Memory B cell (primary cell): ENCODE data around the gene SBF2.

ENCODE experiments used
- ATAC-seq: fragments of 150-1000 bp; cut with Tn5 transposase; 2 replicates; pipeline ENCODE4 v1.10.0; 2021; ENCODE audit warnings: low read depth, mild to moderate bottlenecking, moderate library complexity
- DNase-seq, 2 donors: peaks; one replicate each; pipeline ENCODE4 v3.0.0; 2022; ENCODE audit warnings: low spot score in 2 of 2
- H3K27ac Mint-ChIP-seq: one replicate; pipeline ENCODE4 v1.8.0; 2022; ENCODE audit warnings: mild to moderate bottlenecking, moderate library complexity, mixed read lengths
- H3K27me3 Mint-ChIP-seq: one replicate; pipeline ENCODE4 v1.8.0; 2022; ENCODE audit warnings: mixed read lengths
- H3K36me3 Mint-ChIP-seq: one replicate; pipeline ENCODE4 v1.8.0; 2022; ENCODE audit warnings: mild to moderate bottlenecking, mixed read lengths
- H3K4me1 Mint-ChIP-seq: one replicate; pipeline ENCODE4 v1.8.0; 2022; ENCODE audit warnings: mixed read lengths
- H3K4me3 Mint-ChIP-seq: one replicate; pipeline ENCODE4 v1.8.0; 2022; ENCODE audit warnings: mild to moderate bottlenecking, moderate library complexity, mixed read lengths
- H3K9me3 Mint-ChIP-seq: one replicate; pipeline ENCODE4 v1.8.0; 2022; ENCODE audit warnings: mixed read lengths

SBF2 gene

GRCh38 chr11:10197091-10197490 lies 96.9 kb downstream of the SBF2 start:
- peaks cover 7% of the 10 kb centered on the region for H3K36me3 Mint-ChIP-seq

GRCh38 chr11:10192036-10192435 lies 102.0 kb downstream of the SBF2 start:
- no peaks in the 10 kb centered on the region for H3K9me3 Mint-ChIP-seq
- no peak for ATAC-seq
- H3K27ac Mint-ChIP-seq = no peak overlapping the region
- H3K4me1 Mint-ChIP-seq = no peaks in the 10 kb centered on the region
- H3K27me3 Mint-ChIP-seq = no peaks in the 10 kb centered on the region
- no peak overlapping the region for H3K4me3 Mint-ChIP-seq
- peaks cover 11% of the 10 kb centered on the region for H3K36me3 Mint-ChIP-seq
- no peak for DNase-seq

More at GRCh38 chr11:10197091-10197490, 96.9 kb downstream of the SBF2 start:
- H3K4me3 Mint-ChIP-seq = no peak overlapping the region
- H3K4me1 Mint-ChIP-seq = peaks cover 2% of the 10 kb centered on the region
- no peak overlapping the region for H3K27ac Mint-ChIP-seq
- ATAC-seq = no peak
- H3K27me3 Mint-ChIP-seq = no peaks in the 10 kb centered on the region
- no peak for DNase-seq
- H3K9me3 Mint-ChIP-seq = no peaks in the 10 kb centered on the region

- DNase-seq = no peak
- H3K27me3 Mint-ChIP-seq = no peaks in the 10 kb centered on the region
- H3K9me3 Mint-ChIP-seq = no peaks in the 10 kb centered on the region
- no peak overlapping the region for H3K4me3 Mint-ChIP-seq
- no peaks in the 10 kb centered on the region for H3K4me1 Mint-ChIP-seq
- peaks cover 2% of the 10 kb centered on the region for H3K36me3 Mint-ChIP-seq
- no peak overlapping the region for H3K27ac Mint-ChIP-seq
- ATAC-seq = no peak
Measured at GRCh38 chr11:10181811-10182210, 112.2 kb downstream of the SBF2 start.

- H3K27me3 Mint-ChIP-seq = no peaks in the 10 kb centered on the region
- H3K4me1 Mint-ChIP-seq = peaks cover 6% of the 10 kb centered on the region
- no peak overlapping the region for H3K4me3 Mint-ChIP-seq
- H3K27ac Mint-ChIP-seq = no peak overlapping the region
- no peaks in the 10 kb centered on the region for H3K36me3 Mint-ChIP-seq
- DNase-seq (no peak), ATAC-seq (no peak)
- H3K9me3 Mint-ChIP-seq = no peaks in the 10 kb centered on the region
Measured at GRCh38 chr11:10164621-10165020, 129.4 kb downstream of the SBF2 start.

GRCh38 chr11:10162222-10162621 lies 131.8 kb downstream of the SBF2 start:
- DNase-seq (no peak), ATAC-seq (no peak)
- peaks cover 6% of the 10 kb centered on the region for H3K4me1 Mint-ChIP-seq

GRCh38 chr11:10160350-10160749 lies 133.7 kb downstream of the SBF2 start:
- Mint-ChIP-seq H3K36me3 (peaks cover 4% of the 10 kb centered on the region), H3K27me3 (no peaks in the 10 kb centered on the region), H3K4me1 (peaks cover 6% of the 10 kb centered on the region), H3K4me3 (no peak overlapping the region), H3K27ac (no peak overlapping the region), H3K9me3 (peaks cover 4% of the 10 kb centered on the region)
- ATAC-seq (no peak), DNase-seq (no peak)

More at GRCh38 chr11:10162222-10162621, 131.8 kb downstream of the SBF2 start:
- Mint-ChIP-seq H3K9me3 (peaks cover 4% of the 10 kb centered on the region), H3K36me3 (peaks cover 4% of the 10 kb centered on the region), H3K27ac (no peak overlapping the region), H3K27me3 (no peaks in the 10 kb centered on the region), H3K4me3 (no peak overlapping the region)

- Mint-ChIP-seq H3K36me3 (peaks cover 4% of the 10 kb centered on the region), H3K9me3 (peaks cover 4% of the 10 kb centered on the region), H3K27me3 (no peaks in the 10 kb centered on the region), H3K4me1 (peaks cover 3% of the 10 kb centered on the region), H3K27ac (no peak overlapping the region), H3K4me3 (no peak overlapping the region)
- no peak for DNase-seq
- no peak for ATAC-seq
Measured at GRCh38 chr11:10158461-10158860, 135.6 kb downstream of the SBF2 start.

- H3K4me3 Mint-ChIP-seq = no peak overlapping the region
- DNase-seq = no peak
- H3K27ac Mint-ChIP-seq = no peak overlapping the region
- peaks cover 4% of the 10 kb centered on the region for H3K9me3 Mint-ChIP-seq
- H3K27me3 Mint-ChIP-seq = no peaks in the 10 kb centered on the region
- peaks cover 5% of the 10 kb centered on the region for H3K36me3 Mint-ChIP-seq
- peaks cover 3% of the 10 kb centered on the region for H3K4me1 Mint-ChIP-seq
- no peak for ATAC-seq
Measured at GRCh38 chr11:10155793-10156490, 138.1 kb downstream of the SBF2 start.

GRCh38 chr11:10150800-10151199 lies 143.2 kb downstream of the SBF2 start:
- no peaks in the 10 kb centered on the region for H3K4me1 Mint-ChIP-seq
- H3K27ac Mint-ChIP-seq = no peak overlapping the region
- DNase-seq (no peak), ATAC-seq (no peak)
- peaks cover 2% of the 10 kb centered on the region for H3K9me3 Mint-ChIP-seq
- H3K36me3 Mint-ChIP-seq = peaks cover 4% of the 10 kb centered on the region
- peaks cover 4% of the 10 kb centered on the region for H3K27me3 Mint-ChIP-seq
- no peak overlapping the region for H3K4me3 Mint-ChIP-seq

- Mint-ChIP-seq H3K27me3 (peaks cover 4% of the 10 kb centered on the region), H3K4me3 (no peak overlapping the region), H3K4me1 (no peaks in the 10 kb centered on the region), H3K27ac (no peak overlapping the region), H3K36me3 (peaks cover 6% of the 10 kb centered on the region), H3K9me3 (peaks cover 2% of the 10 kb centered on the region)
- DNase-seq = no peak
- ATAC-seq = no peak
Measured at GRCh38 chr11:10149553-10149952, 144.5 kb downstream of the SBF2 start.

GRCh38 chr11:10147195-10147594 lies 146.8 kb downstream of the SBF2 start:
- DNase-seq = no peak
- H3K4me1 Mint-ChIP-seq = no peaks in the 10 kb centered on the region
- peaks cover 5% of the 10 kb centered on the region for H3K36me3 Mint-ChIP-seq
- H3K27me3 Mint-ChIP-seq = peaks cover 4% of the 10 kb centered on the region
- H3K27ac Mint-ChIP-seq = no peak overlapping the region
- no peak overlapping the region for H3K4me3 Mint-ChIP-seq
- ATAC-seq = no peak
- peaks cover 2% of the 10 kb centered on the region for H3K9me3 Mint-ChIP-seq

- H3K4me3 Mint-ChIP-seq = no peak overlapping the region
- peaks cover 5% of the 10 kb centered on the region for H3K36me3 Mint-ChIP-seq
- peaks cover 2% of the 10 kb centered on the region for H3K9me3 Mint-ChIP-seq
- peaks cover 4% of the 10 kb centered on the region for H3K27me3 Mint-ChIP-seq
- H3K27ac Mint-ChIP-seq = no peak overlapping the region
- DNase-seq = no peak
- H3K4me1 Mint-ChIP-seq = no peaks in the 10 kb centered on the region
- no peak for ATAC-seq
Measured at GRCh38 chr11:10144954-10145353, 149.1 kb downstream of the SBF2 start.

- peaks cover 7% of the 10 kb centered on the region for H3K9me3 Mint-ChIP-seq
- no peak for DNase-seq
- no peaks in the 10 kb centered on the region for H3K27me3 Mint-ChIP-seq
- H3K27ac Mint-ChIP-seq = no peak overlapping the region
- no peak for ATAC-seq
- H3K4me1 Mint-ChIP-seq = no peaks in the 10 kb centered on the region
- peaks cover 12% of the 10 kb centered on the region for H3K36me3 Mint-ChIP-seq
- no peak overlapping the region for H3K4me3 Mint-ChIP-seq
Measured at GRCh38 chr11:10139656-10140055, 154.4 kb downstream of the SBF2 start.

- ATAC-seq = no peak
- H3K36me3 Mint-ChIP-seq = peaks cover 13% of the 10 kb centered on the region
- no peak overlapping the region for H3K4me3 Mint-ChIP-seq
- peaks cover 7% of the 10 kb centered on the region for H3K9me3 Mint-ChIP-seq
- no peaks in the 10 kb centered on the region for H3K27me3 Mint-ChIP-seq
- H3K4me1 Mint-ChIP-seq = no peaks in the 10 kb centered on the region
- DNase-seq = no peak
- no peak overlapping the region for H3K27ac Mint-ChIP-seq
Measured at GRCh38 chr11:10139143-10139542, 154.9 kb downstream of the SBF2 start.

GRCh38 chr11:10134975-10135481 lies 159.0 kb downstream of the SBF2 start:
- no peak for ATAC-seq
- peaks cover 17% of the 10 kb centered on the region for H3K36me3 Mint-ChIP-seq
- H3K4me3 Mint-ChIP-seq = no peak overlapping the region
- H3K27me3 Mint-ChIP-seq = no peaks in the 10 kb centered on the region
- H3K4me1 Mint-ChIP-seq = no peaks in the 10 kb centered on the region
- DNase-seq = no peak
- no peak overlapping the region for H3K27ac Mint-ChIP-seq
- peaks cover 7% of the 10 kb centered on the region for H3K9me3 Mint-ChIP-seq
